Measurements from ENCODE around the gene ZNF143.
A peak's percentile ranks its signal among the peaks of the same experiment; 100 is the strongest.
"Not testable (repeated sequence)": the region's sequence is repeated elsewhere in the genome, so short reads cannot be mapped to it uniquely, and the experiment has no call there.

The ZNF143 gene

DNA sequence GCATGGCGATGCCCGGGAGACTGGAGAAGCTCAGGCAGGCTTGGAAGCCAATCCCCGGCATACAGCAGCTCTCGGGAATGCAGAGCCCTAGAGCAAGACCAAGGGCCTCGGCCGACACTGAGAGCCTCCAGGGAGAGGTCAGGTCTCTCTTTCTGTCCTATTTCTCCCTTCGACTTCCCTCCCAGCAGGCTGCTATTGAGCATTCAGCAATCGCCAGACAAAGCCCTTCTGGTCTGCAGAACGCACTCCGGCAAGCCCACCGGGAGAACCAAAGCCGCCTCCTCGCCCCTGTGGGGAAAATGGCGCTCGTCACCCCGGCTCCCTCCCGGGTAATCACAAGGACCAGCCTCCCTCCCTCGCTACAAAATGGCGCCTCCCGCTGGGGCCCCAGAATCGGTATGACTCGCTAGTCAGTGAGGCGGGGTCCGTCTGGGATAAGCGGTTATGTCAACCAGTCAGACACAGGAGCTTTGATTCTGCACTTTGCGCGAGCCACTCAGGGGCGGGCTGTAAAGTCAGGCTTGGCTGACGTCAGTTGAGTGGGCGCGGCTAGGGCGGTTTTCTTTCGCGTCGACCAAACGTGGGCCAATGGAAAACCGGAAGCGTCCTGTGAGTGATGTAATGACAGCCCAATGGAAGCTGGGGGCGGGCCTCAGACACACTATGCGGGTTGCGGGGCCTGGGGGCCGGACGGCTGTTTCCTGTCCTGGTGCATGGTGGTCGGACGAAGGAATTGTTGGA, at the start of gene ZNF143:
Gene ZNF143, plus strand, starts transcription at position 691 of the 741 bp plus-strand sequence. CDS start 10,297 bp downstream, outside the sequence.
- DNase-seq: peak; percentile 100

DNA sequence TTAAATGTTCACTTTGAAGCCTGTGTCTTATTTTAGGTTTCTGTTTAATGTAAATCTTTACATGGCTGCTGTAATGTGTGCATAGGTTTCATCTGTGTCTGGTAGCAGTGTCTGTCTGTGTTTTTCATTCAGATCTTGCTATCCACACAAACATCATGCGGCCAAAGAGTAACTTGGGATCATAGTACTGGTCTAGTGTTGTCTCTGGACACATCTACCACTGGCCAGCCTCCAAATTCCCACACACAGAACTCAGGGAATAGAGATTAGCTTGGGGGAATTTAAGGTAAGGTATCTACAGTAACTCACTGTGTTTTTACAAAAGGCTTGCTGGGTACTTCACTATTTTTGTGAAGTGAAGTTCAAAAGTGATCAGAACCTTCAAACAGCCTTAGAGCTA, 32.1 kb upstream of the ZNF143 start:
- DNase-seq: no peak

DNA sequence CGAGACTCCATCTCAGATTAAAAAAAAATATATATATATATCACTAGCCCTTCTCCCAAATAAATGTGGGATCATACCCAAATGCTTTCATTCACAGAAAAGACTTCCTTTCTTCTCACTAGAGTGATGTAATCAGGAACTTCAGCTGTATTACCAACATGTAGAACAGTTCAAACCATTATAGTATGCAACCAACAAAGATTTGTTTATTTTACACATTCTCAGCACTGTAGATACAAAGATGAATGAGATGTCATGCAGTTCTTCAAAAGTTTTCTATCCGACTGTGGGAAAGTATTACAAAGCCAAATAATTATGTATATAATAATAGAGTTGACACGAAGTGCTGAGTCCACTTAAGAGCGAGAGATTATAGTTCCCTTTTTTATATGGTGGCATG, 22.2 kb upstream of the ZNF143 start:
- no peak for DNase-seq

DNA sequence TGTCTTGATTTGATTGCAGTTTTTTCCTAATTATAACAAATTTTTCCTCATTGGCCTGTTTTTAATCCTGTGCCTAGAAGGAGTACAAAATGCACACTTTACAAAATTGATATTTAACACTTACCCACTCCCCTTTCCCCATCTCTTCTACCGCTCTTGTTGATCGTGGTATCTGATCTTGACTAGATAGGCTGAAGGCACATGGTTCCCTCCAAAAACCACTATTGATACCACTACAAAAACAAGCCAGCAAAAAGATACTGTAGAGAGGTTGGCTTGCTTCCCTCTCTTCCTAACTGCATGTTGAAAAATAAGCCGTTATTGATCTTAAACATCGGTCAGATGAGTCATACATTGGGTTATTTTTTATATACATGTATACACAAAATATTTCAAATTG, 14.6 kb upstream of the ZNF143 start:
- DNase-seq: no peak

DNA sequence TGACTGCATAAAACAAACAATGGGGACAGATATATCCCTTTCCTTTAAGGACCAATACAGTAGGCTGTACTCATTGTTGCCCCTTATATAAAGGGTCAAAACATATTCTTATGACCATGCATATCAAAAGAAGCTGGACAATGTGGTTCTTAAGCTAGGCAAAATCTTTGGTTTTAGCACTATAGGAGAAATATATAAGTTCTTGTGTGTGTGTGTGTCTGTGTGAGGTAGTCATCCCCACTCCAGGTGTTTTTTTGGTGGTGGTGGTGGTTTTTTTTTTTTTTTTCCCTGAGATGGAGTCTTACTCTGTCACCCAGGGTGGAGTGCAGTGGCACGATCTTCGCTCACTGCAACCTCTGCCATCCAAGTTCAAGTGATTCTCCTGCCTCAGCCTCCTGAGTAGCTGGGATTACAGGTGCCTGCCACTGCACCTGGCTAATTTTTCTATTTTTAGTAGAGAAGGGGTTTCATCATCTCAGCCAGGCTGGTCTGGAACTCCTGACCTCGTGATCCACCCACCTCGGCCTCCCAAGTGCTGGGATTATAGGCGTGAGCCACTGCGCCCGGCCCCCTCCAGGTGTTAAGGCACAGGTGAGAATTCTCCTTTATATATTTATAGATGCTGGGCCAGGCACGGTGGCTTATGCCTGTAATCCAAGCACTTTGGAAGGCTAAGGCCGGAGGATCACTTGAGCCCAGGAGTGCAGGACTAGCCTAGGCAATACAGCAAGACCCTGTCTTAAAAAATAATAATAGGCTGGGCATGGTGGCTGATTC, 12.0 kb upstream of the ZNF143 start:
- DNase-seq: no peak

DNA sequence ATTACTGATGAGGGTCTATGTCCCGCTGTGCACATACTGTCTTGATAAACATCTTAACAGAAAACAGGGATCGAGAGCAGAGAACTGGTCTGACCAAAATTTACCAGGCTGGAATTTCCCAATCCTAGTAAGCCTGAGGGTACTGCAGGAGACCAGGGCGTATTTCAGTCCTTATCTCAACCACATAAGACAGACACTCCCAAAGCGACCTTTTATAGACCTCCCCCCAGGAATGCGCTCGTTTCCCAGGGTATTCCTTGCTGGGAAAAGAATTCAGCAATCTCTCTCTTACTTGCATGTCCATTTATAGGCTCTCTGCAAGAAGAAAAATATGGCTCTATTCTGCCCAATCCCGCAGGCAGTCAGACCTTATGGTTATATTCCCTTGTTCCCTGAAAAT, 8.8 kb upstream of the ZNF143 start:
- DNase-seq: not testable (repeated sequence)

DNA sequence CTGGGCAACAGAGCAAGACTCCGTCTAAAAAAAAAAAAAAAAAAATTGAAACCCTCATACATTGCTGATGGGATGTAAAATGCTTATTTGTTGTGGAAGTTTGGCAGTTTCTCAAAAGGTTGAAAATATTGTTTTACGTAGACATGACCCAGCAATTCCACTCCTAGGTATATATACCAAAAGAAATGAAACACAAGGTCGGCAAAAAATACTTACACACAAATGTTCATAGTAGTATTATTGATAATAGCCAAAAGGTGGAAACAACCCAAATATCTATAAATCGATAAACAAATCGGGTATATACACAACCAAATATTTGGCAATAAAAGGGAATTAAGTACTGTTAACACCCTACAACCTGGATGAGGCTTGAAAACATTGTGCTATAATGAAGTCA, 5.1 kb upstream of the ZNF143 start:
- no peak for DNase-seq

DNA sequence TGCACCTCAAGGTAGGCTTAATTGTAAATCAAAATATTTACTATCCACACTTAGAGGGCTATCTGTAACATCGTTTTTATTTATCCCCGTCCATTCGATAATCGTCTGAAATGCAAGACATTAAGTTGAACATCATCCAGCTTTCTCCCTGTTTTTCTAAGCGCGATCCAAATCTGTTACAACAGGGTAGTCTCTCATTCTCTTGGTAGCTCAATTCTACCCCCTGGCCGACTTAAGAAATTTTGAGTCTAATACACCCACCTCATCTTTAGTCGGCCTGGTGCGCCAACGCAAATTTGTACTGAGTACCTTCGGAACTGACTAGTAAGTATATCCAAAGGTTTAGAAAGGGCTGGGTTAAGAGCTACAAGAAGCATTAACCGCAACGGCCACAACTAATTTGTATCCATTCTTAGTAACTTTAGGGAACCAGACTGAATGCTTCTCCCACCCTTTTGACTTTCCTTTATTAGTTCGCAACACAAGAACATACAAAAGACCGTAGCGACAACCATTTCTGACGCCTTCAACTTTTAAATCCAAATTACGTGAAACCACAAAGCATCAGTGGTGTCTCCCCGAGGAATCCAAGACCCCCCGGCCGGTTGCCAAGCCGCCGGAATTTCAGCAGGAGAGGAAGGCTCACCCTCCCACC, 1.0 kb upstream of the ZNF143 start:
- DNase-seq: peak; percentile 12

DNA sequence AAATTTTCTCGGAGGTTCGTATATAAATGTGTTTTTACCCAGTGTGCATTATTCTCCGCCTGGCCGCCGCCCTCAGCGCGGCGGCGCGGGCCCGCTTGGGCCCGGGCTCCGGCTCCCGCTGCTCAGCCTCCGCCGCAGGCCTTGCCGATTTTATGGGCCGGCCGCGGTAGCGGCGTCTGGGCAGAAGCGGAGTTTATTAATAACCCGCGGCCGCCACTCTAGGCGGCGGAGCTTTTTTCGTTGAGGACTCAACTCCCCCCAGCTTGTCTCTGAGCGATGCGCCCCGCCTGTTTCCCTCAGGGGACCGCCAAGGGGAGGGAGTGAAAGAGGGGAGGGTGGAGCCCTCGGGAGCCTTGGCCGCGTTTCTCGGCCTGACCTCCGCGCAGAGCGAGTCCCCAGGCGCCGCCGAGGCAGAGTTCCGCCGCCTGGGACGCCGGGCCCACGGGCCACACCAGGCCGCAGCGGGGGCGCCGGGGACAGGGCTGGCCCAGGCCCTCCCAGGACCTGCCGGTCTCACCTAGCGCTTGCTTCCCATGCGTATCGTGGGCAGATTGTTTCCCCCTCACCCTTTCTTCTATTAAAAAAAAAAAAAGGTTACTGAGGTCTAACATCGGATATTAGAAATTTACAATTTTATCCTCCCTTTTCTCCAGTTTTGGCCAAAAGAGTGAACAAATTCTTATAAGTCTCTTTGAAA, 399 bp downstream of the ZNF143 start:
- peak; percentile 88 for DNase-seq

DNA sequence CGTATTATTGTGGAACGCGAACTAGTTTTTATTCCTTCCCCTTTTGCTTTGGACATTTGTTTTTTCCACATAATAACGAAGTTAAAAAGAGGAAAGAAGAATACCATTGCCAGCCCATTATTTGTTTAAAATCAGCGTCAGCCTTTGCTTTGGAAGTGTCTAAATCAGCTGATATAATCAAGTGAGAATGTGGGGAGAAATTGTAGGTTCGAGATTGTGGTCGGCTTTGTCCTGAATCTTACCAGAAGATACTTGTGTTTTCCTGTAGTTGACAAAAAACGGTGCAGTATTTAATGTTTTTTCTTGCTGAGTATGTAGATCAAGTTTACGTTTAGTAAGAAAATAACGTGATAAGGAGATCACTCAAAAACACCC, 935 bp downstream of the ZNF143 start:
- no peak for DNase-seq

DNA sequence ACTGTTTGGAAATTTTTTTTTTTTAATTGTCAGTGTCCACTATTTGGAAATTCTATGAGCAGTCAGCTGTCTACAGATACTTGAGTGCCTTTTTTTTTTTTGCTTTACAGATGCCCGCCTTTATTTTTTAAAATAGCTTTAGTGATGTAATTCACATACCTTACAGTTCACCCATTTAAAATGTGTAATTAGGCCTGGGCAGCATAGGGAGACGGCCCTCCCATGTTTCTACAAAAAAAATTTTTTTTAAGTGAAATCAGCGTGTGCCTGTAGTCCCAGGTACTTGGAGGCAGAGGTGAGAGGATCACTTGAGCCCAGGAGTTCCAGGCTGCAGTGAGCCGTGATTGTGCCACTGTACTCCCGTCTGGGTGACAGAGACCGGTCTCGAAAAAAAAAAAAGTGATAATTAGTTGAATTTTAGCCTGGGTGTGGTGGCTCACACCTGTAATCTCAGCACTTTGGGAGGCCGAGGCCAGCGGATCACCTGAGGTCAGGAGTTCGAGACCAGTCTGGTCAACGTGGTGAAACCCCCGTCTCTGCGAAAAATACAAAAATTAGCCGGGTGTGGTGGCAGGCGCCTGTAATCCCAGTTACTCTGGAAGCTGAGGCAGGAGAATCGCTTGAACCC, 1.5 kb downstream of the ZNF143 start:
- DNase-seq: no peak

DNA sequence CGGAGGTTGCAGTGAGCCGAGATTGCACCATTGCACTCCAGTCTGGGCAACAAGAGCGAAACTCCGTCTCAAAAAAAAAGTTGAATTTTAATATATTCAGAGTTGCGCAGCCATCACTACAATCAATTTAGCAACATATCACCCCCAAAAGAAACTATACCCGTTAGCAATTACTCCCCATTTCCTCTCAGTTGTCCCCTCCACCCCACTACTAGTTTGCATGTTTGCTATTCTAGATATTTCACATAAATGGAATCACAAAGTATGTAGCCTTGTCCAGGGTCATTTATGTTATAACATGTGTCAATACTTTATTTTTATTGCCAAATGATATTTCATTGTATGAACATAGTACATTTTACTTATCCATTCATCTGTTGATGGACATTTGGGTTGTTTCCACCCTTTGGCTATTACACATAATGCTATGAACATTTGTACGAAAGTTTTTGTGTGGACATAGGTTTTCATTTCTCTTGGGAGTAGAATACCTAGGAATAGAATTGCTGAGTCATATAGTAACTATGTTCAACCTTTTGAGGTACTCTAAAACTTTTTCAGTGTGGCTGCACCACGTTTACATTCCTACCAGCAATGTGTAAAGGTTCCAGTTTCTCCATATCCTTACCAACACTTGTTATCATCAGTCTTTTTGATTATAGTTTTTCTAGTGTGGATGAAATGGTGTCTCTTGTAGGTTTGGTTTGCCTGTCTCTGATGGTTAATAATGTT, 2.2 kb downstream of the ZNF143 start:
- DNase-seq: no peak

DNA sequence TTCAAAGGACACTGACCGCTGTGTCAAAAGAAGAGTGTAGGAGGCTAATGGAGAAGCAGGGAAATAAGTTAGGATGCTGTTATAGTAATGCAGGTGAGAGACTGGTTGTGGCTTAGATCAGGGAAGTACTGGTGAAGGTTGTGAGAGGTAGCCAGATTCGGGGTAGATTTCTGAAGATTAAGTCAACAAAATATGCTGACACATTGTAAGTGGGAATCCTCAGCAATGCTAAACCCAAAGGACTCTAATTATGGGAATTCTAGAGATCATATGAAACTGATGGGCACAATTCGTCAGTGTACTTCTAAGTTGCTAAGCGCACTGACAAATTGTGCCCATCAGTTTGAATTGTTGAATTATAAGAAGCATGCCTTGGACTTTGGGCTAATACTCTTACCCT, 10.0 kb downstream of the ZNF143 start:
- DNase-seq: no peak

DNA sequence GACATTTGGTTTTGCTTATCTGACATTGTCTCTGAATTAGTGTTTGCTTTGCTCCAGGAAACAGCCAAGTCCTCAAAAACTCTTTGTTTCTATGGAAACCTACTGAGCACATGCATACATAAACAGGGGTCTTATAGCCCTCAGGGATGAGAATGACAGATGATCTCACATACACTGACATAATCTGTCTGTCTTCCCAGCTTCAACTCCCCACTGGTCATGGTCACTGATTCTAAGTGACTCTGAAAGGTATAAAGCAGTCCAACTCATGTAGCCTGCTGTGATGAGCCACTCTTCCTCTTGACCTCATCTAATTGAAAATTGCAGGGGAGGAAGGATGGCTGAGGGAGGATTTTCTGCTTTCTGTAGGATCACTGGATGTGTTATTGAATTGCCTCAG, 12.6 kb downstream of the ZNF143 start:
- no peak for DNase-seq

DNA sequence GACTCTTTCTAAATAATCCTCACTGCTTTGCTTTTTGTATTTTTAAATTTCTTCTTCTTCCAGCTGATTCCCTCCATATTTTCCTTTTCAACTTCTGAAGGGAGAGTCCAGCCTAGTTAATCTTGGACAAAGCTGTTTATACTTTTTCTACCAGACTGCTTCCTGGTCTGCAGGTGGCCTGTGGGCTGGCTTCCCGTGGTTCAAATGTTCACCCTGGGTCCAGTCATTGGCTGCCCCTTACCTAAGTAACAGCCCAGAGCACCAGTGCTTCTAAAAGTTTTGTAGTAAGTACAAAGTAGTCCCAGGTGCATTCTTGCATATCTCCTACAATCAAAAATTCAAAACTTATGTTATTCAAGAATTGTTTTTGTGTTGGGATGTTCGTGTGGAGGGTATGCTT, 19.1 kb downstream of the ZNF143 start:
- DNase-seq: no peak

DNA sequence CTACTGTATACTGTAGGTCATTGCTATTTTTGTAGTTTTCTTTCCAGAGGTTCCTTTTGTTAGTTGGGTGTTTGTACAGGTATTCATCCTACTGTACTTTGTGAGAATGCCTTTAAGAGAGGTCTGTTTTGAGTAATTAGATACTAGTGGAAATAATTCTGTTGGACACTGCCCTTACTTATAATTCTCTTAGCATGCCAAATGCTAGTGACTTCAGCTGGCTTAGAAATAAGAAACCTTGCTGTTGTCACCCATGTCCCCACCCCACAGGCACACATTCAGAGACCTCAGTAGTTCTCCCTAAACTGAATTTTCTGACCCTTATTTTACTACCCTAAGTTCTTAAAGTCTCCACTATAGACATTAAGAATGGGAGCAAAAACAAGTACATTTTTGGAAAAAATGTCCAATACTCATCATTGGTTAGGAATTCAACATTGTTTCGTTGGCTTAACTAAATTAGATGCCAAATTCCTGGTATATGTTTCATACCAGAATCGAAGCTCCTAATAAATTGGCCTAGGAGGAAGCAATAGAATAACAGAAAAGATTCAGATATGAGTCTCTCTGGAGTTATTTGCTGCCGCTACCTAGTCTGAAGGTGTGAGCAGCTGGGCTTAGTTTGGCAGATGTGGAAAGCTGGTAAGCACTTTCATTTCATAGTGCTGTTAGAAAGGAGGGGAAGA, 28.4 kb downstream of the ZNF143 start:
- DNase-seq: no peak

DNA sequence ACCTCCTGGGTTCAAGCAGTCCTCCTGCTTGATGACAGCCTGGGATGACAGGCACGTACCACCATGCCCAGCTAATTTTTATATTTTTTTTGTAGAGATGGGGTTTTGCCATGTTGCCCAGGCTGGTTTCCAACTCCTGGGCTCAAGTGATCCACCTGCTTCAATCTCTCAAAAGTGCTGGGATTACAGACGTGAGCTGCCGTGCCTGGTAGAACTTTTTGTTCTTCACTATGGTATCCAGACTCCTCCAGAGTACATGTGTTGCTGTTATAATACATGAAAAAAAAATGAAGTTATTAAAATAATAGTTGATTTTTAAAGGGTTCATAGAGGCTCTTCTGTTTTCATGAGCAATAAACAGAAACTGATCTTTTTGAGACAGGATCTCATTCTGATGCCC, 29.6 kb downstream of the ZNF143 start:
- no peak for DNase-seq

DNA sequence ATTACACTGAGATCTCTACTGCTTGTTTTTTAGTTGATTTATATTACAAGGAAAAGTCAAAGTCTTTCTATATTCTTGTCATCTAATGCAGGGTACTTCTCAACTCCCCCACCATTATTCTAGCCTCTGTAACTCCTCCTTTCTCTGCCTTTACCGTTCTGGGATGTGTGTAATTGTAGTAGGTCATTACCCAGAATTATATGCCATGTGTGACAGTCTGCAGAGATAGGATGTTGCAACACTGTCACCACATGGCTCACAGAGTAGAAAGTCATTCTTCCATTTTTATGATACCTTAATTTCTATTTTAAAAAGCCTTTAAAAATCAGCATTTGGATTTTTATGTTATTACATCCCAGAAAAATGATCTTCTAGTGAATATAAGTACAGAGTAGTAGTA, 32.7 kb downstream of the ZNF143 start:
- DNase-seq: no peak

DNA sequence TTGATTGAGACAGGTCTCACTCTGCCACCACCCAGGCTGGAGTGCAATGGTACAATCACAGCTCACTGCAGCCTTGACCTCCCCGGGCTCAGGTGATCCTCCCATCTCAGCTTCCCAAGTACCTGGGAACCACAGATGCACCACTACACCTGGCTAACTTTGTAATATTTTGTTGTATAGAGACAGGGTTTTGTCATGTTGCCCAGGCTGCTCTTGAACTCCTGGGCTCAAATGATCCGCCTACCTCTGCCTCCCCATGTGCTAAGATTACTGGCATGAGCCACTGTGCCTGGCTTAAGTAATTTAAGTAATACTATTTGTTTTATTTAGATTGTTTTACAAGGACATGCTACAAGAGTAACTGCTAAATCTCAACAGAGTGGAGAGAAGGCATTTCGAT, 33.5 kb downstream of the ZNF143 start:
- DNase-seq: no peak

DNA sequence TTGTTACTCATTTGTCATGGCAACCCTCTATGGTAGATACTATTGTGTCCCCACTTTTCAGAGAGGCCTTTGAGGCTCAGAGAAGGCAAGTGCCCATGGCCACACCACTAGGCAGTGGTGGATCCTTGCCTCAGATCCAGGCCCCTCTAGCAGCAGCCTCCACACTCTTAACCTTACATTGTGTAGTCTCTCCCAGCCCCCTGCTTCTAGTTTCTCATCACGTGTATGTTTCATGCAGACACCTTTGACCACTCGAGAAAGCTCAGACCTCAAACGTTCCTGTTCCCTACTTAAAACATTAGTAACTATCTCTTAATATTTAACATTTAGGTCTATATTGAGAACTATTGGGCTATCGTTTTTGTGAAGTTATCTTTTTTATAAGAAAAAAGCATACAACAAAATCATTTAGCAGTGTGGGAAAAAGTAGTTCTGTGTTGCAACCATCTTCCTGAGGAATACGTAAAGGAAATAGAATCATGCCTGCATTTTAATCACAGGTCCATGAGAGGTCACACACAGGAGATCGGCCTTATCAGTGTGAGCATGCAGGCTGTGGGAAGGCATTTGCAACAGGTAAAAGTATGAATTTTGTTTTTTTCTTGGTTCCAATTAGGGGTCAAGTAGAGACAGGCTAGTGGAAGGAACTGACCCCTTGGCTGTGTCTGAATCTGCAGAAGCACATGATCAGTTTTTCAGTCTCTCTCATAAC, 35.1 kb downstream of the ZNF143 start:
- DNase-seq: no peak
